ENCODE results near the gene STK4. TPM values are rescaled to one million over a fixed set of nuclear protein-coding genes. Genes with fewer than 3 reads are reported as not detected.

Gene STK4
- total and polyA plus RNA-seq, 8 donors, result 25.0 to 63.7 (median 28.2) TPM

- DNase-seq, result no peak
- no peak for ATAC-seq
- no peak overlapping the region for H3K4me3 ChIP-seq
- intact Hi-C loops (cut with DNase I), result no loop called here
- H3K9me3 ChIP-seq, result peaks cover 0 to 11% of the 10 kb centered on the region in 2 donors
- no peak overlapping the region for H3K27ac ChIP-seq
- no peak for TF ChIP-seq CTCF (IDR thresholded peaks at IDR 0.05)
- no peaks in the 10 kb centered on the region for H3K4me1 ChIP-seq
- H3K36me3 ChIP-seq, result peaks cover 0 to 70% of the 10 kb centered on the region in 2 donors
- no peaks in the 10 kb centered on the region for H3K27me3 ChIP-seq
These were observed 114.7 kb downstream of the STK4 start for GRCh38 chr20:45080867-45081624.

GRCh38 chr20:45082468-45082867 lies 116.2 kb downstream of the STK4 start:
- no peaks in the 10 kb centered on the region for H3K4me1 ChIP-seq
- DNase-seq, result no peak
- no peak for TF ChIP-seq CTCF (IDR thresholded peaks at IDR 0.05)
- H3K27me3 ChIP-seq, result no peaks in the 10 kb centered on the region
- H3K27ac ChIP-seq, result no peak overlapping the region
- H3K36me3 ChIP-seq, result peaks cover 0 to 60% of the 10 kb centered on the region in 2 donors
- no peak overlapping the region for H3K4me3 ChIP-seq
- ATAC-seq, result no peak
- H3K9me3 ChIP-seq, result peaks cover 0 to 11% of the 10 kb centered on the region in 2 donors
- intact Hi-C loops (cut with DNase I), result no loop called here

- TF ChIP-seq CTCF (IDR thresholded peaks at IDR 0.05), result no peak
- H3K36me3 ChIP-seq, result peaks cover 0 to 53% of the 10 kb centered on the region in 2 donors
- no peaks in the 10 kb centered on the region for H3K4me1 ChIP-seq
- H3K4me3 ChIP-seq, result no peak overlapping the region
- ATAC-seq, result no peak
- H3K27ac ChIP-seq, result no peak overlapping the region
- H3K9me3 ChIP-seq, result peaks cover 0 to 11% of the 10 kb centered on the region in 2 donors
- intact Hi-C loops (cut with DNase I), result no loop called here
- H3K27me3 ChIP-seq, result no peaks in the 10 kb centered on the region
- no peak for DNase-seq
These were observed 116.8 kb downstream of the STK4 start for GRCh38 chr20:45083127-45083526.

- no peak for DNase-seq
- Histone ChIP-seq H3K4me3 (no peak overlapping the region), H3K9me3 (peaks cover 0 to 11% of the 10 kb centered on the region in 2 donors), H3K4me1 (no peaks in the 10 kb centered on the region), H3K27ac (no peak overlapping the region), H3K27me3 (no peaks in the 10 kb centered on the region), H3K36me3 (peaks cover 0 to 41% of the 10 kb centered on the region in 2 donors)
- no peak for TF ChIP-seq CTCF (IDR thresholded peaks at IDR 0.05)
- intact Hi-C loops (cut with DNase I), result no loop called here
- no peak for ATAC-seq
These were observed 119.0 kb downstream of the STK4 start for GRCh38 chr20:45085289-45085688.

GRCh38 chr20:45085867-45086266 lies 119.6 kb downstream of the STK4 start:
- no peak for ATAC-seq
- intact Hi-C loops (cut with DNase I), result no loop called here
- no peak overlapping the region for H3K27ac ChIP-seq
- H3K4me1 ChIP-seq, result no peaks in the 10 kb centered on the region
- peaks cover 0 to 11% of the 10 kb centered on the region in 2 donors for H3K9me3 ChIP-seq
- H3K27me3 ChIP-seq, result no peaks in the 10 kb centered on the region
- H3K36me3 ChIP-seq, result peaks cover 0 to 41% of the 10 kb centered on the region in 2 donors
- no peak for DNase-seq
- H3K4me3 ChIP-seq, result no peak overlapping the region
- no peak for TF ChIP-seq CTCF (IDR thresholded peaks at IDR 0.05)

All from left lung (tissue), 10 donors.